GM03348 (cell line): ENCODE results near the gene PNMA1.

ENCODE experiments used
- DNase-seq: peaks from one replicate; pipeline ENCODE4 v3.0.0; 2012; ENCODE audit warnings: low spot score

PNMA1 gene

GRCh38 chr14:73736842-73737241 lies 22.7 kb upstream of the PNMA1 start:
- no peak for DNase-seq

GRCh38 chr14:73732006-73732405 lies 17.8 kb upstream of the PNMA1 start:
- no peak for DNase-seq

GRCh38 chr14:73731111-73731510 lies 16.9 kb upstream of the PNMA1 start:
- no peak for DNase-seq

GRCh38 chr14:73729556-73730265 lies 15.5 kb upstream of the PNMA1 start:
- no peak for DNase-seq

GRCh38 chr14:73728717-73729330 lies 14.6 kb upstream of the PNMA1 start:
- peak; percentile 88 for DNase-seq

GRCh38 chr14:73727166-73727565 lies 13.0 kb upstream of the PNMA1 start:
- DNase-seq = no peak

GRCh38 chr14:73726025-73726961 lies 12.1 kb upstream of the PNMA1 start:
- no peak for DNase-seq

GRCh38 chr14:73725116-73726024 lies 11.2 kb upstream of the PNMA1 start:
- peak; percentile 41 for DNase-seq

- DNase-seq = no peak
Measured at GRCh38 chr14:73724696-73725095, 10.5 kb upstream of the PNMA1 start.

- peak; percentile 92 for DNase-seq
Measured at GRCh38 chr14:73723797-73724661, 9.8 kb upstream of the PNMA1 start.

- DNase-seq = no peak
Measured at GRCh38 chr14:73723406-73723796, 9.2 kb upstream of the PNMA1 start.

GRCh38 chr14:73722581-73722980 lies 8.4 kb upstream of the PNMA1 start:
- no peak for DNase-seq

- DNase-seq = no peak
Measured at GRCh38 chr14:73721101-73721821, 7.1 kb upstream of the PNMA1 start.

GRCh38 chr14:73720636-73721035 lies 6.5 kb upstream of the PNMA1 start:
- no peak for DNase-seq

GRCh38 chr14:73719791-73720190 lies 5.6 kb upstream of the PNMA1 start:
- no peak for DNase-seq

GRCh38 chr14:73719361-73719760 lies 5.2 kb upstream of the PNMA1 start:
- DNase-seq = no peak

GRCh38 chr14:73718418-73719251 lies 4.5 kb upstream of the PNMA1 start:
- DNase-seq = no peak

- no peak for DNase-seq
Measured at GRCh38 chr14:73717711-73718417, 3.7 kb upstream of the PNMA1 start.

GRCh38 chr14:73717266-73717665 lies 3.1 kb upstream of the PNMA1 start:
- no peak for DNase-seq
